Upper lobe of left lung (tissue), 4 donors: ENCODE measurements around the gene TMEM183A.

ENCODE experiments used
- EP300 ChIP-seq, 4 donors: sonication (generic); formaldehyde crosslinking; IDR thresholded peaks; one replicate each; pipeline ENCODE4 v1.5.1; 2017; ENCODE audit warnings: antibody characterized with exemption in 4 of 4, control low read depth in 2 of 4
- POLR2A ChIP-seq, 4 donors: fragments of 450-650 bp; IDR thresholded peaks; one replicate each; pipeline ENCODE4 v1.5.1; 2016 to 2017; ENCODE audit warnings: antibody characterized with exemption in 4 of 4, mild to moderate bottlenecking in 2 of 4
- TF ChIP-seq, protein P1 (sequence below), 6 experiments: fragments of 450-650 bp in 4 of 6; fragments of 200-600 bp in 2 of 6; sonication (generic) in 2 of 6; IDR thresholded peaks; one replicate each; pipeline ENCODE4 v1.5.1; 2016 to 2019; ENCODE audit warnings: antibody characterized with exemption in 6 of 6

DNA sequence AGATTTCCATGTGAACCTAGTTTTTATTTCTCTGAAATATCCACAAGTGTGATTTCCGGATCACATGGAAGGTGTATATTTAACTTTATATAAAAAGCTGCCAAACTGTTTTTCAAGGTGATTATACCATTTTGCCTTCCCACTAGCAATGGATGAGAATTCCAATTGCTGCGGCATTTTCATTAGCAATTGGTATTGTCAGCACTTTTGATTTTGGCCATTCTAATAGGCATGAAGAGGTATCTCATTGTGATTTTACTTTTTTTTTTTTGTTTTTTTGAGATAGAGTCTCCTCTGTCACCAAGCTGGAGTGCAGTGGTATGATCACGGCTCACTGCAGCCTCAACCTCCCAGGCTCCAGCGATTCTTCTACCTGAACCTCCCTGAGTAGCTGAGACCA is 35.1 kb upstream of the TMEM183A start:
- TF ChIP-seq, protein P1, sequence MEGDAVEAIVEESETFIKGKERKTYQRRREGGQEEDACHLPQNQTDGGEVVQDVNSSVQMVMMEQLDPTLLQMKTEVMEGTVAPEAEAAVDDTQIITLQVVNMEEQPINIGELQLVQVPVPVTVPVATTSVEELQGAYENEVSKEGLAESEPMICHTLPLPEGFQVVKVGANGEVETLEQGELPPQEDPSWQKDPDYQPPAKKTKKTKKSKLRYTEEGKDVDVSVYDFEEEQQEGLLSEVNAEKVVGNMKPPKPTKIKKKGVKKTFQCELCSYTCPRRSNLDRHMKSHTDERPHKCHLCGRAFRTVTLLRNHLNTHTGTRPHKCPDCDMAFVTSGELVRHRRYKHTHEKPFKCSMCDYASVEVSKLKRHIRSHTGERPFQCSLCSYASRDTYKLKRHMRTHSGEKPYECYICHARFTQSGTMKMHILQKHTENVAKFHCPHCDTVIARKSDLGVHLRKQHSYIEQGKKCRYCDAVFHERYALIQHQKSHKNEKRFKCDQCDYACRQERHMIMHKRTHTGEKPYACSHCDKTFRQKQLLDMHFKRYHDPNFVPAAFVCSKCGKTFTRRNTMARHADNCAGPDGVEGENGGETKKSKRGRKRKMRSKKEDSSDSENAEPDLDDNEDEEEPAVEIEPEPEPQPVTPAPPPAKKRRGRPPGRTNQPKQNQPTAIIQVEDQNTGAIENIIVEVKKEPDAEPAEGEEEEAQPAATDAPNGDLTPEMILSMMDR (IDR thresholded peaks at IDR 0.05), result no peak
- TF ChIP-seq EP300 (IDR thresholded peaks at IDR 0.05) (no peak), POLR2A (IDR thresholded peaks at IDR 0.05) (no peak)
